GM13976 (cell line): ENCODE measurements around the gene MYO1G.

Experiments used
- DNase-seq: peaks from one replicate; pipeline ENCODE4 v3.0.0; 2012; ENCODE audit warnings: low spot score
- in situ Hi-C: fragments of 300-500 bp; cut with MboI; formaldehyde crosslinking; loops from one replicate; pipeline ENCODE4 v1.12.0; 2022; ENCODE audit warnings: low sequenced_read_pairs, mixed read lengths, inconsistent platforms; ENCODE audit not compliant: unreplicated experiment
- TF ChIP-seq, protein P1 (sequence below): IDR thresholded peaks from 2 replicates; pipeline ENCODE4 v1.5.1; 2012; ENCODE audit warnings: borderline replicate concordance, mild to moderate bottlenecking; ENCODE audit not compliant: insufficient read depth; ENCODE audit errors: extremely low read depth, missing control alignments, control extremely low read depth

MYO1G gene

DNA sequence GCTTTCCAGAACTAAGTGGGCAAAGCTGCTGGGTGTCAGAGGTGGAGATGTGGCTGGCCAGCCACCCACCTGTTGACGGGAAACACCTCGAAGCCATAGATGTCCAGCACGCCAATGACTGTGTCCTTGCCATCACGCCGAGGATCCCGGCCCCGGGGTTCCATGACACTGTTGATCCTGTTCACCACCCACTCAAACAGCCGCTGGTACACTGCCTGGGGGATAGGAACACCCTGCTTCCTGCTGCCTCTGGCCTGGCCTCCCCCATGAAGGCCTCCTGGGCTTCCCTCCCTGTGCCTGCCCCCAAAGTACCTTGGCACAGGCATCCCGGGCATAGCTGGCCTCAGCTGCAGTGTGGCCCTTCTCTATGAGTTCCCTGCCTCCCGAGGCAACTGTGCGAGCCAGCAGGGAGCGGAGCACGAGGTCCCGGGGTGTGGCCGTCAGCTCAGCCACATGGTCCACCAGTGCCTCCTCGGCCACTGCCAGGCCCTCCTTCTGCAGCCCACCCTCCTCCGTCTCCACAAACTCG lies 8.2 kb downstream of the MYO1G start:
- TF ChIP-seq, protein P1, sequence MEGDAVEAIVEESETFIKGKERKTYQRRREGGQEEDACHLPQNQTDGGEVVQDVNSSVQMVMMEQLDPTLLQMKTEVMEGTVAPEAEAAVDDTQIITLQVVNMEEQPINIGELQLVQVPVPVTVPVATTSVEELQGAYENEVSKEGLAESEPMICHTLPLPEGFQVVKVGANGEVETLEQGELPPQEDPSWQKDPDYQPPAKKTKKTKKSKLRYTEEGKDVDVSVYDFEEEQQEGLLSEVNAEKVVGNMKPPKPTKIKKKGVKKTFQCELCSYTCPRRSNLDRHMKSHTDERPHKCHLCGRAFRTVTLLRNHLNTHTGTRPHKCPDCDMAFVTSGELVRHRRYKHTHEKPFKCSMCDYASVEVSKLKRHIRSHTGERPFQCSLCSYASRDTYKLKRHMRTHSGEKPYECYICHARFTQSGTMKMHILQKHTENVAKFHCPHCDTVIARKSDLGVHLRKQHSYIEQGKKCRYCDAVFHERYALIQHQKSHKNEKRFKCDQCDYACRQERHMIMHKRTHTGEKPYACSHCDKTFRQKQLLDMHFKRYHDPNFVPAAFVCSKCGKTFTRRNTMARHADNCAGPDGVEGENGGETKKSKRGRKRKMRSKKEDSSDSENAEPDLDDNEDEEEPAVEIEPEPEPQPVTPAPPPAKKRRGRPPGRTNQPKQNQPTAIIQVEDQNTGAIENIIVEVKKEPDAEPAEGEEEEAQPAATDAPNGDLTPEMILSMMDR = no peak
- in situ Hi-C loops = no loop called here
- DNase-seq = no peak

DNA sequence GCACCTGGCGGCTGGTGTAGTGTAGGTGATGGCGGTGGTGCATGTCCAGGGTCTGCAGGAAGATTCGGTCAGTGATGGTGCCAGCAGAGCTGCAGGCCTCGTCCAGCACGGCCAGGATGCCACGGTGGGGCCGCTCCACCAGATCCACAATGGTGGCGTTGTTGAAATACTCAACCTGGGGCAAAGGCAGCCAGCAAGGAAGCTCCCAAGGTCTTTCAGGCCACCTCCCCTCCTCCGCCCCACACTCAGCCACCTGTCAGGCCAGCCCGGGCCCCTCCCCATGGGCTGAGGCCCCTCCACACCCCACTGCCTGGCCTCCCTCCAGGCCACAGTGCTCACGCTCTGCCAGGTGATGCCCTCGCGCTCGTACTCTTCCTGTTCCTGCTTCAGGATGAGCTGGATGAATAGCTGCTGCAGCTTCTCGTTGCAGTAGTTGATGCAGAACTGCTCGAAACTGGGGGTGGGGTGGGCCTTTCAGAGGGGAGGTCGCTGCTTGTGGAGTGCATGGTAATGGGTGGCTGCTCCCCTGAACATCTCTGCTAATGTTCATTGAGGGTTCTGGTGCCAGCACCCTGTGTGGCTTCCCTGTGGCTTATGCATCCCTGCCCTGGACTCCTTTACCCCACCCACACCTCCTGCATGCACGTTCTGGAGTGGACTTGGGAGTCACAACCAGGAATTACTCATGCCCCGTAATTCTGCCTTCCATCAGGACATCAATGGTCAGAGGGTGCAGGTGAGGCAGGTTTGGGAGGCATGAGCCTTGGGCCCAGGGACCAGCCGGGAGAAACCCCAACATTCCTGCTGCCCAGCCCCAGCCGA lies 8.9 kb downstream of the MYO1G start:
- TF ChIP-seq, protein P1 = no peak
- DNase-seq = no peak
- in situ Hi-C loops = no loop called here

DNA sequence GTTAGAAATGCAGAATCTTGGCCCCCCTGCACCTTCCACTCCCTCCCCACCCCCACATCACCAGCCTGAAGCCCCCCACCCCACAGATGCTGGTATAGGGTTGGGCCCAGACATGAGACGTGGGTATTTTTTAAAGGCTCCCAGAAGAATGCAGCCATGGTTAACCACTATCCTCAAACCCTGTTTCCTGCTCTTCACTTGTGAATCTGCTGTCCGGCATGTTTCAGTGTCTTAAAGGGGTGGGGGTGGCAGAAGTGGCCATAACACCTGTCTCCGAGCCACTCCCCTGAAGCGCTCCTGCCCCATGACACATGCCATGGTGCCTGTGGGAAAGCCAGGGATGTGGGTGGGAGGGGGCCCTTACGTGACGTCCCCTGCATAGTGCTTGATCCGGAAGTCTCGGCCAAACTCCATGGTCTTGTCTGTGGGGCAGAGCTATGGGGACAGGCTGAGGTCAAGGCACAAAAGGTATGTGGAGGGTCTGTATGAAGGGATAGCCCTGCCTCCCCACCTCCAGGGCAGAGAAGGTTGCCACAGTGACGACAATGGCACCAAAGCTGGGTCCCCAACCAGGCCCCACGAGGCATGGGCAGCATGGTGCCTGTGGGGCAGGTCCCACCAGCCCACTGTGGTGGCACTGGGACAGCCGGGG lies 9.6 kb downstream of the MYO1G start:
- in situ Hi-C loops = no loop called here
- DNase-seq = no peak
- TF ChIP-seq, protein P1 = no peak

DNA sequence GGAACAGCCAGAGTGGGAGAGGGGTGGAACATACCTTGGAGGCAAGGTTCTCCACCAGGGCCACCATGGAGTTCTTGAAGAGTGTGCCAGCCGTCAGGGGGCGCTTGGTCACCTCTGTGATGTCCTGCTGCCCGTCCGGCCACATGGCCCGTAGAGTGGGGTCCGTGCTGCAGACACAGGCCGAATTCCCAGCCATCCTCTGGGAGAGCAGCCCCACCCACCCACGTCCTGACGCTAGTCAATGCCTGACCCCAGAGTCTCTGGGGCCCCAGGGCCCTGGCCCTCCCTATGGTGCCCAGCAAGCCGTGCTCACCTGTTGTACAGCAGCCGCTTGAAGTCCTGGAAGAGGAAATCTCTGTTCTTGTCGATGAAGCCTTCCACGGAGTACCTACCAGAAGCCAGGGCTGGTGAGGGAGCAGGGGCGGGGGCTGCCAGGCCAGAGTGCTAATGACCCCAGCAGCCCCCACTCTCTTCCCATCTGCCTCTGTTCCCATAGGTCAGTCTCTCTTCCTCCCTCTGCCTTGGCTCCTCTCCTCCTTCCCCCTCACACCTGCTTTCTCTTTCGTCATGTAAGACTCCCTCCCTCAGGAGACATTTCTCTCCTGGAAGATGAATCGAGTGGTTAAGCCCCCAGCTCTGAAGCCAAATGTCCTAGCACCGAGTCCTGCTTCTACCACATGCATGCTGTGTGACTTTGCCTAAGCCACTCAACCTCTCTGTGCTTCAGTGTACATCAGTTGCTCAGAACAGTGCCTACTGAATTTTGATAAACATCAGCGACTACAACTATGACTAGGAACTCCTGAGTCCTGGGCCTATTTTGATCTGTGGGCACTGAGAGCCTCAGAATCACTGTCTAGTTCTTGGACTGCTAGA lies 11.0 kb downstream of the MYO1G start:
- in situ Hi-C loops = no loop called here
- no peak for DNase-seq
- TF ChIP-seq, protein P1 = no peak

DNA sequence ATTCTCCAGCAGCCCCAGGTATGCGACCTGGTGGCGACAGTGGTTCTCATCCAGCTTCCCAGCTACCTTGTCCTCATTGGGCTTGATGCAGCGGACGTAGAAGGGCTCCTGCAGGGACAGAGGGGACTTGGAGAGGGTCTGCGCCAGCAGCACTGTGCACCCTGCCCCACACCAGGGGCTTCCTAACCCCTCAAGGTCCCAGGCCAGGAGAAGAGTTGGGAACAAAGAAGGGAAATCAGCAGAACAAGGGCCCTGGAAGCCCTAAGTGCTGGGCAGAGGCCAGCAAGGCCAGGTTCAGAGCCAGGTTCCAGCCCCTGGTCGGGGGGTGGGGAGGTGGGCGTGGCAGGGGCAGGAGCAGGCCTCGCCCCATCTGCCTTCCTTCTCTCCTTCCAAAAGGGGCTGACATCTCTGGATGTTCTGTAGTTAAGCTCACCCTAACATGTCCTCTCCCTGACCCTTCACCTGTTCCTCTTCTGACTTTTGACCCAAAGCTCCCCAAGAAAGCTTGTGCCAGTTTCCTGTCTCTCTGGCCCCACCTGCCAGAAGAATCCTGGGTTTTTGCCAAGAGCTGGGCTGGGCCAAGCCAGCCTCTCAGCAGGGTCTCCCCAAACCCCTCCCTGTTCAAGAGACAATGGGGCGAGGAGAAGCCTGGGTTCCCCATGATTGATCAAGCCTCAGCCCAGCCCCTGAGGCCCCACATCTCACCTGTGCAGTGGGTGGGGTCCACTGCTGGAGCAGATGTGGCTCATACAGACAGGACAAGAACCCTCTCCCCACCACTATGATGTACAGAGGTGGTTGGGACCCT lies 11.9 kb downstream of the MYO1G start:
- no peak for DNase-seq
- in situ Hi-C loops = no loop called here
- TF ChIP-seq, protein P1 = no peak
